Smooth muscle cell (in vitro differentiated cells): ENCODE measurements around the gene RASD1. TPM values are rescaled to one million over a fixed set of nuclear protein-coding genes. Genes with fewer than 3 reads are reported as not detected.

Source experiments
- DNase-seq: peaks from one replicate; lab custom pipeline; 2025; ENCODE audit not compliant: unreplicated experiment; lab: John Stamatoyannopoulos, UW
- H2AFZ ChIP-seq: fragments of 200-600 bp; sonication (generic); 2 replicates; pipeline ENCODE4 v1.6.0; 2016; ENCODE audit warnings: antibody characterized with exemption, low read depth, mild to moderate bottlenecking
- H3F3A ChIP-seq: fragments of 200-600 bp; sonication (generic); 2 replicates; pipeline ENCODE4 v1.6.0; 2017; ENCODE audit warnings: antibody characterized with exemption, low read depth
- H3K27ac ChIP-seq: fragments of 200-600 bp; sonication (generic); 2 replicates; pipeline ENCODE4 v1.5.1; 2016; ENCODE audit warnings: low read depth, mild to moderate bottlenecking
- H3K27me3 ChIP-seq: fragments of 200-600 bp; sonication (generic); 2 replicates; pipeline ENCODE4 v1.6.1; 2016; ENCODE audit warnings: low read depth, mild to moderate bottlenecking
- H3K36me3 ChIP-seq: fragments of 200-600 bp; sonication (generic); 2 replicates; pipeline ENCODE4 v1.5.1; 2016; ENCODE audit warnings: low read depth
- H3K4me1 ChIP-seq: fragments of 200-600 bp; sonication (generic); 2 replicates; pipeline ENCODE4 v1.5.1; 2016; ENCODE audit warnings: low read depth
- H3K4me2 ChIP-seq: fragments of 200-600 bp; sonication (generic); 2 replicates; pipeline ENCODE4 v1.6.0; 2016; ENCODE audit warnings: mild to moderate bottlenecking
- H3K4me3 ChIP-seq: fragments of 200-600 bp; sonication (generic); 2 replicates; pipeline ENCODE4 v1.5.1; 2016; ENCODE audit warnings: mild to moderate bottlenecking
- H3K79me2 ChIP-seq: fragments of 200-600 bp; sonication (generic); 2 replicates; pipeline ENCODE4 v1.6.0; 2016; ENCODE audit warnings: low read depth, mild to moderate bottlenecking
- H3K9ac ChIP-seq: fragments of 200-600 bp; sonication (generic); 2 replicates; pipeline ENCODE4 v1.6.0; 2016; ENCODE audit warnings: low read depth
- H3K9me3 ChIP-seq: fragments of 200-600 bp; sonication (generic); replicated peaks from 2 replicates; pipeline ENCODE4 v1.5.1; 2016; ENCODE audit warnings: low read depth
- H4K20me1 ChIP-seq: fragments of 200-600 bp; sonication (generic); 2 replicates; pipeline ENCODE4 v1.6.0; 2016; ENCODE audit warnings: low read depth
- WGBS: methylation state at CpG from one replicate; pipeline ENCODE4 v1.1.7; 2016; ENCODE audit warnings: low lambda C conversion rate; 5-methylcytosine and 5-hydroxymethylcytosine counted together
- polyA plus RNA-seq: library from polyadenylated mRNA; unstranded; fragments of >200 nt; fragmentation: Nextera tagmentation; extraction: Ambion mirVana; gene quantifications from 2 replicates; pipeline ENCODE4 v1.2.1, GENCODE V29; 2016
- total RNA-seq: library from RNA; depleted of rRNA; stranded (reverse); fragments of >200 nt; gene quantifications from 2 replicates; pipeline ENCODE4 v1.2.3, GENCODE V29; 2014
- TF ChIP-seq, protein P1 (sequence below): fragments of 200-600 bp; sonication (generic); IDR thresholded peaks from 2 replicates; pipeline ENCODE4 v1.5.1; 2017; ENCODE audit warnings: borderline replicate concordance, mild to moderate bottlenecking, antibody characterized with exemption; ENCODE audit not compliant: insufficient read depth, poor library complexity, severe bottlenecking

RASD1 gene
- total and polyA plus RNA-seq, 2 experiments from 2014 or later: 5.0 to 5.7 TPM

DNA sequence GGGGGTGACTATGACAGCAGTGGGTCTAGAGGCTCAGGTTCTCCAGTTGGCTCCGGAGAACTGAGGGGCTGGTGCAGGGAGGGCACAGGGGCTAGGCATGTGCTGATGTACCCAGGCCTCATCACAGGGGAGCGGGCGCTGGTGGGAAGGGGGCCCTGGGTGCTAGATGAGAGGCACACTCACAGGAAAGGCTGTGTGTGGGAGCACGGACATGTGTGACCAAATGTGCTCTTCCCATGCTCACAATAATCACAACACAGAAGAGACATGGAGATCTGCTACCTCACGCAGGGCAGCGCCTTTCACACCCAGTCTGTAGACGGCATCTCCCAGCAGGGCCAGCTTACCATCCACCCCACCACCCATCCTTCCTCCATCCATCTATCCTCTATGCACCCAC lies 17.4 kb upstream of the RASD1 start:
- no peak overlapping the region for H3K4me2 ChIP-seq
- no peaks in the 10 kb centered on the region for H3K79me2 ChIP-seq
- no peak overlapping the region for H3K9ac ChIP-seq
- H3K4me3 ChIP-seq: no peak overlapping the region
- peaks cover 11% of the 10 kb centered on the region for H3K4me1 ChIP-seq
- DNase-seq: no peak
- H2AFZ ChIP-seq: no peak overlapping the region
- H3K27ac ChIP-seq: no peak overlapping the region
- H3K36me3 ChIP-seq: no peaks in the 10 kb centered on the region
- peaks cover 21% of the 10 kb centered on the region for H4K20me1 ChIP-seq
- 92% methylated on average over 7 of the region's 7 CpGs for WGBS
- no peaks in the 10 kb centered on the region for H3F3A ChIP-seq
- H3K27me3 ChIP-seq: no peaks in the 10 kb centered on the region
- H3K9me3 ChIP-seq: no peaks in the 10 kb centered on the region
- TF ChIP-seq, protein P1, sequence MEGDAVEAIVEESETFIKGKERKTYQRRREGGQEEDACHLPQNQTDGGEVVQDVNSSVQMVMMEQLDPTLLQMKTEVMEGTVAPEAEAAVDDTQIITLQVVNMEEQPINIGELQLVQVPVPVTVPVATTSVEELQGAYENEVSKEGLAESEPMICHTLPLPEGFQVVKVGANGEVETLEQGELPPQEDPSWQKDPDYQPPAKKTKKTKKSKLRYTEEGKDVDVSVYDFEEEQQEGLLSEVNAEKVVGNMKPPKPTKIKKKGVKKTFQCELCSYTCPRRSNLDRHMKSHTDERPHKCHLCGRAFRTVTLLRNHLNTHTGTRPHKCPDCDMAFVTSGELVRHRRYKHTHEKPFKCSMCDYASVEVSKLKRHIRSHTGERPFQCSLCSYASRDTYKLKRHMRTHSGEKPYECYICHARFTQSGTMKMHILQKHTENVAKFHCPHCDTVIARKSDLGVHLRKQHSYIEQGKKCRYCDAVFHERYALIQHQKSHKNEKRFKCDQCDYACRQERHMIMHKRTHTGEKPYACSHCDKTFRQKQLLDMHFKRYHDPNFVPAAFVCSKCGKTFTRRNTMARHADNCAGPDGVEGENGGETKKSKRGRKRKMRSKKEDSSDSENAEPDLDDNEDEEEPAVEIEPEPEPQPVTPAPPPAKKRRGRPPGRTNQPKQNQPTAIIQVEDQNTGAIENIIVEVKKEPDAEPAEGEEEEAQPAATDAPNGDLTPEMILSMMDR: no peak

DNA sequence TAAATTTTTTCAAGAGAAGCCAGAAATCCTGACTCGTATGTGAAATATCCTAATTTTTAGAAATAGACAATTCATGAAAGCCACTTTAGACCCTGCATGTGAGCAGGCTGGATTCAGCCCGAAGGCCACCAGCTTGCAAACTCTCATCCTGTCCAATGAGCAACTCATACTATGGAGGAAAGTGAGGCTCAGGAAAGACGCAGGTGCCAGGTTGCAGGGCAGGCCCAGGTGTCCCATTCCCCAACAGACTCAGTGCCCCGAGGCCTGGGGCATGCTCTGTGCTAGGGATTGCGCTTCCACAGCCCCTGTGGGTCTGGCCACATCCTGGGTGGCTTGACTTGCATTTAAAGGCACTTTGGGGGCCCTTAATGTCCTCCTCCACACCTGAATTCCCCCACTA lies 16.7 kb upstream of the RASD1 start:
- no peak overlapping the region for H3K4me3 ChIP-seq
- H3F3A ChIP-seq: no peaks in the 10 kb centered on the region
- H4K20me1 ChIP-seq: peaks cover 21% of the 10 kb centered on the region
- TF ChIP-seq, protein P1: no peak
- no peak overlapping the region for H3K4me2 ChIP-seq
- no peaks in the 10 kb centered on the region for H3K79me2 ChIP-seq
- H3K36me3 ChIP-seq: no peaks in the 10 kb centered on the region
- no peaks in the 10 kb centered on the region for H3K27me3 ChIP-seq
- no peak overlapping the region for H3K9ac ChIP-seq
- H3K27ac ChIP-seq: no peak overlapping the region
- no peak for DNase-seq
- H3K9me3 ChIP-seq: no peaks in the 10 kb centered on the region
- WGBS: 94% methylated on average over 5 of the region's 5 CpGs
- H2AFZ ChIP-seq: no peak overlapping the region
- H3K4me1 ChIP-seq: peaks cover 11% of the 10 kb centered on the region

DNA sequence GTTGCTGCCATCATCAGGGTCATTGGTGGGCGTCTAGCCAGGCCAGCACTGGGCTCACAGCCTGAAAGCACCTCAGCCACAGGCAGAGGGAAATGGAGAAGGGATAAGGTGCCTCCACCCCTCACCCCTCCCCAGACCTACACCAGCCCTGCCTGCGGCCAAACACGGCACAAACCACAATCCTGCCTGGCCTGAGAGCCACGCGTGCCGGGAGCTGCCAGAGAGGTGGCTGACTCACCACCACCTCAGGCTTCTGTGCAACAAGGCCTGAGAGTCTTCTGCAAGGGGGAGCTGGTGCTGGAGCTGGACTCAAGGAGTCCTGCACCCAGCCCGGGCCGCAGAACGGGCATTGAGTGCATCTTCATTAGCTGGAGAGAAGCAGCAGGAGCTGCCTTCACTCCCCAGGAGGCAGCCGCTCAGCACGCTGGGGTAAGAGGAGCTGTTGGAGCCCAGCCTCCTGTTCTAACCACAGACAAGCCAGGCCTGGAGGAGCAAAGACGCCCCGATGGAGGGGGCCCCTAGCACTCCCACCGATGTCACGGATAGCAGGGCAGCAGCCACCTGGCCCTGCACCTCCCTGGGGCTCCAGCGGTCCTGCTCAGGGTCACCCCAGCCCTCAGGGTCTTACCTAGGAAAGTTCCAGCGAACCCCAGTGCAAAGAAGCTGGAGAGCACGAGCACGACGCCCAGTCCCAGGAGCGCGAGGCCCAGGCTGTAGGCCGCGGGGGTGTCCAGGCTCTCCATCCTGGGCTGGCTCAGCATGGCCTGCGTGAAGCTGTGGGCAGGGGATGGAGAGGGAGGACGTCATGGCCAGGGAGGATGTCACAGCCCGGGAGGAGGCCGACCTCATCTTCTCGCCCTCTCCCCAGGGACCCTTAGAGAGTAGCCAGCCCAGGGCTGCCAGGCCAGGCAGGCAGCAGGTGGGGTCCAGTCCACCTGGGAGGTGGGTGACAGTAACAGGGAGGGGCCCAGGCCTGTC lies 16.0 kb upstream of the RASD1 start:
- peak; percentile 8 for DNase-seq
- 73% methylated on average over 29 of the region's 29 CpGs for WGBS
- Histone ChIP-seq H3K4me2 (no peak overlapping the region), H3F3A (no peaks in the 10 kb centered on the region), H3K4me3 (no peak overlapping the region), H2AFZ (no peak overlapping the region), H3K4me1 (peaks cover 11% of the 10 kb centered on the region), H3K27ac (no peak overlapping the region), H3K27me3 (no peaks in the 10 kb centered on the region), H3K9me3 (no peaks in the 10 kb centered on the region), H3K9ac (no peak overlapping the region), H3K36me3 (no peaks in the 10 kb centered on the region), H3K79me2 (no peaks in the 10 kb centered on the region), H4K20me1 (peaks cover 21% of the 10 kb centered on the region)
- TF ChIP-seq, protein P1: no peak
